GM18499 (cell line): ENCODE measurements around the gene PREX1.
"Not testable (repeated sequence)": the region's sequence is repeated elsewhere in the genome, so short reads cannot be mapped to it uniquely, and the experiment has no call there.

Source experiments
- ATAC-seq: cut with Tn5 transposase; IDR thresholded peaks from one replicate; pipeline ENCODE4 v1.9.1; 2021; ENCODE audit warnings: moderate number of reproducible peaks; ENCODE audit not compliant: insufficient read depth, unreplicated experiment

PREX1 gene

DNA sequence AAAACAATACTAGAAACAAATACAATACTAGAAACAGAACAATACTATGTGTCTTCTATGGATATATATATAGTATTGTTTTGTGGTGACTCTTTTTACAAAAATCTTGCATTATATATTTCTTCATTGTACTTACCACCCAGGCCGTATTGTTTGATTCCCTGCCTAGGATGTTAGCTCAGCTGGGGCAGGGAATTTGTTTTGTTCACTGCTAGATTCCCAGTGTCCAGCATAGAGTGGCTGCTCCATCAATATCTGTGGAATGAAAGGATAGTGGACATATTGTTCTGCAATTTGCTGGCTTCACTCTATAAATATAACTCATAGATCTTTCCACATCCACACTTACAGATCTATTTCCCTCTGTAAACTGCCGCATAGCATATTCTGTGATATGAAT is 21.5 kb upstream of the PREX1 start:
- no peak for ATAC-seq

DNA sequence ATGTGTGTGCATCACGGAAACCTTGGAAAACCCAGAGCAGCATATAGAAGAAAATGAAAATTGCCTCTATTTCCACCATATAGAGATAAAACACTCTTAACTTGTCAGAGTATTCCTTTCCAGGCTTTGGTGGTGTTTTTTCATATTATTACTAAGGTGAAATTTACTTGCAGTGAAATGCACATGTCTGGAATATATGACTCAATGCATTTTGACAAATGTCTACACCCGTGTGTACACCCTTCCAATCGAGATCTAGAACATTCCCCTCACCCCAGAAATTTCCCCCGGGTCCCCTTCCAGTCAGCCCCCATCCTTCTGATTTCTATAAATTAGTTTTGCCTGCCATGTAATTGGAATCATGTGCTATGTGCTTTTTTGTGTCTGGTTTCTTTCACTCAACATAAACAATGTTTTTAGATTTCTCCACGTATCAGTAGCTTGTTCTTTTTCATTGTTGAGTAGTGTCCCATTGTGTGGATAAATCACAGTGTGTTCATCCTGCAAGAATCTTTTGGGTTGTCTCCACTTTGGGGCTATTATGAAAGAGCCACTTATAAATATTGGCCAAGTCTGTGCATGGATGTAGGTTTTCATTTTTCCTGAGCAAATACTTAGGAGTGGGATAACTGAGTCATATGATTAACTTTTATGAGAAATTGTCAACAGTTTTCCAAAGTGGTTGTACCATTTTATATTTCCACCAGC is 19.9 kb upstream of the PREX1 start:
- no peak for ATAC-seq

- peak; percentile 80 for ATAC-seq
Observed at GRCh38 chr20:48846516-48847492, 19.0 kb upstream of the PREX1 start.

DNA sequence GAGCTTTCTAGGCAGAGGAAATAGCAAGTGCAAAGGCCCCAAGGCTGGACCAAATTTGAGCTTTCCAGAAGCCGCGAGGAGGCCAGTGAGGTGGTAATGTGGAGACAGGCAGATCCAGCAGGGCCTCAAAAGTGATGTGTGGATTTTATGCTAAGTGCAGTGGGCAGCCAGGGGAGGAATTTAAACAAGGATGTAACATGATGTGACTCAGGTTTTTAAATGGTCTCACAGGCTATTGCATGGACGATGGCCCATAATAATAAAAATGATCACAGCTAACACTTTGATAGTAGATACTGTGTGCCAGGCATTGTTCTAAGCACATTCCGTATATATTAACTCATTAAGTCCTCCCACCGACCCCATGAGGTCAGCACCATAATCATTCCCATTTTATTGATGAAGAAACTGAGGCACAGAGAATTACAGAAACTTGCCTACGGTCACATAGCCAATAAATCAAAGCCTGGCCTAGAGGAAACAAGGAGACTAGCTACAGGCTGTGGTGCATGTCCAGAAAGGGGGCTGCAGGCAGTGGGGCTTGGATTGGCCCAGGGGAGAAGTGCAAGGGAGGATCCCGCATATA is 18.0 kb upstream of the PREX1 start:
- ATAC-seq = no peak

- ATAC-seq = no peak
Observed at GRCh38 chr20:48844996-48845395, 17.2 kb upstream of the PREX1 start.

GRCh38 chr20:48843896-48844295 is 16.1 kb upstream of the PREX1 start:
- ATAC-seq = not testable (repeated sequence)

- ATAC-seq = no peak
Observed at GRCh38 chr20:48843057-48843806, 15.4 kb upstream of the PREX1 start.

DNA sequence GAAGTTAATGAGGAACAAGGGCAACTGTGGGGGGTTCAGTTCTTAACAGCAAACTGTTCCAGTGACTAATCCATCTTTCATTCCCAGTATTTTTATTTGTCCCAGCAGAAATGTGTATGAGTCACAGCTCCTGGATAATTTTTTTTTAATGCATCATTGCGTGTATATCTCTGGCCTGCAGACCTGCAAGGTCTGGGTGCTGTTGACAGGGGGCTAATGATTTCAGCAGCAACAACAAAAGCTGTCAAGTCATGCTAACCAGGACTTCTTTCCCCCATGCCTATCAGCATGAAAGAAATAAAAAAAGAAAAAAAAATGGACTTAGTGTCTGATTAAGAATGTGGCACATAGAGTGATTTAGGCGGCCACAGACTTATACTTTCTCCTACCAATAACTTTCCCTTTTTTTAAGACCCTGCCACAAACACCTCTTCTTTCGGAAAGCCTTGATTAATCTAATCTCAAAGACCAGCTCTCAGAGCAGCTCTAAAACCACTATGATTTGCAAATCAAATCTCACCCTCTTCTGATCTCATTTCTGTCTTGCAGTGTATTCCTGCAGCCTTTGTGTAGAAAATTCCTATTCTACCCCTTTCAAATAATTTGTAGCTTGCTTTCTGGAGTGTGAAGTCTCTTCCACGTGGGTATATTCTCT is 14.2 kb upstream of the PREX1 start:
- no peak for ATAC-seq

- ATAC-seq = no peak
Observed at GRCh38 chr20:48841196-48841874, 13.5 kb upstream of the PREX1 start.

DNA sequence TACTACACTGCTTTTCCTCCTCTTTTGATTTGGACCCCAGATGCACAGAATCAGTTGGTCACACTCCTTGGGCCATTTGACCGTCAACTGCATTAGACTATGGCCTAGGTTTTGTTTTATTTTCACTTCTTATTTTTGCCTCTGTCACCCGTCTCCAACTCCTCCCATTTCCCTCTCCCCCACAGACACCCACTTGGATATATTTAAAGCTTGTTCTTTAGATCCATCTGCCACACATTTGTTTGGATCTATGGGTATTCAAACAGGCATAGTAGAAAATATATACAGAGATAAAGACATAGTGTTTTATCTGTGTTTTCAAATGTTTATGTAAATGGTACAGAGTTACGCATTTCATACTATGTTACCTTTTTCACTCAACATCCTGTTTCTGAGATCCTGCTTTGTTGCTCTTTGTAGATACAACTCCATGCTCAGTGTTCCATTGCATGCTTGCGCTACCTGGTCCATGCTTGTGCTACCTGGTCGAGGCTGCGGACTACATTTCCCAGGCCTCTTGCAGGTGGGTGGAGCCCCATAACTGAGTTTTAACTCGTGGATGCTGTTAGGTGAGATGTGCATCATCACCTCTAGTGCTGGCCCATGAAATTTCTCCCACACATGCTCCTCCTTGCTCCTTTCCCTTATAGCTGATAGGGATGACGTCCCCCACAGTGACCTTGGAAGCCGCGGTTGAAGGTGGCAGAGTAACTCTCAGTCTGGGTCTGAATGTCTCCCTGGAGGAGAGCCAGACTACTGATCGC is 11.5 kb upstream of the PREX1 start:
- ATAC-seq = no peak

DNA sequence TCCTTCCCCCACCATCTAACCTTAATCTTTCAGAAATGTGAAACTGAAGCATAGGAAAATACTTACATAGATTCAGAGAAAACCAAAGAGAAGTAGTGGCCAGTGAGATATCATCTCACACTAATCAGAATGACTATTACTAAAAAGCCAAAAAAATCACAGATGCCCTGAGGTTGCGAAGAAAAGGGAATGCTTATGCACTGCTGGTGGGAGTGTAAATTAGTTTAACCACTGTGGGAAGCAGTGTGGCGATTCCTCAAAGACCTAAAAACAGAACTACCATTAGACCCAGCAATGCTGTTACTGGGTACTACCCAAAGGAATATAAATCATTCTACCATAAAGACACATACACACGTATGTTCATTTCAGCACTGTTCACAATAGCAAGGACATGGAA is 9.2 kb upstream of the PREX1 start:
- no peak for ATAC-seq

DNA sequence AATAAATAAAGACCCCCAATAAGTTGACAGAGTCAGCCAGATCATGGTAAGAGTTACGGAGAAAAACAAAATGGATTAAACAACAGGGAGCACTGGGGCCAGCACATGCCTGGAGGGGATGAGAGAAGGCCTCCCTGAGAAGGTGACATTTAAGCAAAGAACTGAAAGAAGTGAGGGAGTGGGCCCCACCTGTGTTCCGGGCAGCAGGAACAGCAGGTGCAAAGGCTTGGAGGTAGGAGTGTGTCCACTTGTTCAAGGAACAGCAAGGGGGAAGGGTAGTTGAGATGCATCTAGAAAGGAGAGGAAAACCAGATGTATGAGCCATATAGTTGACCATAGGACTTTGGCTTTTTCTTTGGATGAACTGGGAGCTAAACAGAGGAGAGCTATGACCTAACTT is 7.6 kb upstream of the PREX1 start:
- no peak for ATAC-seq

DNA sequence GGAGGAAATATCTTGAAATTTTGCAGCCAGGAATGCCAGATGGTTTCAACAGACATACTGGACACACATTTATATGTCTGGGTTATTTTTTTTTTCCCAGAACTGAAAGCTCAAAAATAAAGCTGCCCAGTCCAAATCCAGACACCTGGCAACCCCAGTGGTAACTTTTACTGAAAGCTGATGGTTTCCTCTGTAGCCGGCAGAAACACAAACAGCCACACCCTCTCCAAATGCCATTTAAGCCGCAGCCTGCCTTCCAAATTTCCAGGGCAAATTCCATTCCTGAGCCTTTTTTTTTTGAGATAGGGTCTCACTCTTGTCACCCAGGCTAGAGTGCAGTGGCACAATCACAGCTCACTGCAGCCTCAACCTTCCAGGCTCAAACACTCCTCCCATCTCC is 6.5 kb upstream of the PREX1 start:
- no peak for ATAC-seq

- no peak for ATAC-seq
Observed at GRCh38 chr20:48832405-48832730, 4.6 kb upstream of the PREX1 start.

- no peak for ATAC-seq
Observed at GRCh38 chr20:48831718-48832404, 4.1 kb upstream of the PREX1 start.

- ATAC-seq = no peak
Observed at GRCh38 chr20:48830826-48831318, 3.1 kb upstream of the PREX1 start.

DNA sequence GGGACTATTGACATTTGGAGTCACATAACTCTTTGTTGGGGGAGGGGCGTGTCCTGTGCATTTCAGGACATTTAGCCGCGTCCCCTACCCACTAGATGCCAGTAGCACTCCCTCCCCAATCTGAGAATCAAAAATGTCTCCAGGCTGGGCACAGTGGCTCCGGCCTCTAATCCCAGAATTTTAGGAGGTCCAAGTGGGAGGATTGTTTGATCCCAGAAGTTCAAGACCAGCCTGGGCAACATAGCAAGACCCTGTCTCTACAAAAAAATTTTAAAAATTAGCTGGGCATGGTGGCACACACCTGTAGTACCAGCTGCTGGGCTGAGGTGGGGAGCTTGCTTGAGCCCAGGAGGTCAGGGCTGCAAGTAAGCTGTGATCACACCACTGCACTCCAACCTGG is 2.1 kb upstream of the PREX1 start:
- ATAC-seq = no peak
